Effector CD8-positive, alpha-beta T cell (primary cell): Measurements from ENCODE around the gene MYO1F.
"Not testable (repeated sequence)": the region's sequence is repeated elsewhere in the genome, so short reads cannot be mapped to it uniquely, and the experiment has no call there.

Experiments used
- DNase-seq: peaks from one replicate; lab custom pipeline; 2025; lab: John Stamatoyannopoulos, UW

The MYO1F gene

DNA sequence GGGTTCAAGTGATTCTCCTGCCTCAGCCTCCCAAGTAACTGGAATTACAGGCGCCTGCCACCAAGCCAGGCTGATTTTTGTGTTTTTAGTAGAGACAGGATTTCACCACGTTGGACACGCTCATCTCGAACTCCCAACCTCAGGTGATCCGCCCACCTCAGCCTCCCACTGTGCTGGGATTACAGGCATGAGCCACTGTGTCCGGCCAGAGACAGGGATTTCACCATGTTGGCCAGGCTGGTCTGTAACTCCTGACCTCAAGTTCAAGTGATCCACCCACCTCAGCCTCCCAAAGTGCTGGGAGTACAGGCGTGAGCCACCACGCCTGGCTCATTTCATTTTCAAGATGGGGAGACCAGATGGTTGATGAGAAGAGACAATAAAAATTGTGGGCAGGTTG is 12.4 kb downstream of the MYO1F start:
- DNase-seq: not testable (repeated sequence)

DNA sequence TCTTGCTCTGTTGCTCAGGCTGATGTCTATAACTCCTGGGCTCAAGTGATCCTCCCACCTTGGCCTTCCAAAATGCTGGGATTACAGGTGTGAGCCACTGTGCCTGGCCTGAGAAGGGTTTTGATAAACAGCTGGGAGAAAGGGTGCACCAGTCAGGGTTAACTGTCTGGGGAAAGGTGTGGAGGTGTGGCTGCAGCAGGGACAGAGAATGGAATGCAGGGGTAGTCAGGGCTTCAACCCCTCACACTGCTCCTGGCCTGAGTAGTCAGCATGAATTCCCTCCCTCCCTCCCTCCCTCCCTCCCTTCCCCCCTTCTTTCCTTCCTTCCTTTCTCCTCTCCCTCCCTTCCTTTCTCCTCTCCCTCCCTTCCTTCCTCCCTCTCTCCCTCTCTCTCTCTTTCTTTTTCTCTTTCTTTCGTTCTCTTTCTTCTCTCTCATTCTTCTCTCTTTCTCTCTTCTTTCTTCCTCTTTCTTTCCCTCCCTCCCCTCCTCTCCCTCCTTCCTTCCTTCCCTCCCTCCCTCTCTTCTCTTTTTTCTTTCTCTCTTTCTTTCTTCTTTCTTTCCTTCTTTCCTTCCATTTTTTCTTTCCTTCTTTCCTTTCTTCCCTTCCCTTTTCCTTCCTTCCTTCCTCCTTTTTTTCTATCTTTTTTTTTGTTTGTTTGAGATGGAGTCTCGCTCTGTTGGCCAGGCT is 16.0 kb downstream of the MYO1F start:
- DNase-seq: no peak

DNA sequence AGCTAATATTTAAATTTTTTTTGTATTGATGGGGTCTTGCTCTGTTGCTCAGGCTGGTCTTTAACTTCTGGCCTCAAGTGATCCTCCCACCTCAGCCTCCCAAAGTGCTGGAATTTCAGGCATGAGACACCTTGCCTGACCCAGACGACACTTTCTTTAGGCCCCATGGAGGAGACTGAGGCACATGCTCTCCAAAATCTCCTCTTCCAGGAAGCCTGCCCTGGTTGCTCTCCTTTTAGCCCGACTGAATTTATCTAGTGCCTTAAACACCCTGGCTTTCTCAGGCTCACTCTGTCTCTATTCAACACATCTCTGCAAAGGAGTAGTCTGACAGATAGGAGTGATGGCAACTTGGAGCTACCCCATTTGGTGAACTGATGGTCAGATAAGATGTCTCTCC is 18.9 kb downstream of the MYO1F start:
- no peak for DNase-seq

DNA sequence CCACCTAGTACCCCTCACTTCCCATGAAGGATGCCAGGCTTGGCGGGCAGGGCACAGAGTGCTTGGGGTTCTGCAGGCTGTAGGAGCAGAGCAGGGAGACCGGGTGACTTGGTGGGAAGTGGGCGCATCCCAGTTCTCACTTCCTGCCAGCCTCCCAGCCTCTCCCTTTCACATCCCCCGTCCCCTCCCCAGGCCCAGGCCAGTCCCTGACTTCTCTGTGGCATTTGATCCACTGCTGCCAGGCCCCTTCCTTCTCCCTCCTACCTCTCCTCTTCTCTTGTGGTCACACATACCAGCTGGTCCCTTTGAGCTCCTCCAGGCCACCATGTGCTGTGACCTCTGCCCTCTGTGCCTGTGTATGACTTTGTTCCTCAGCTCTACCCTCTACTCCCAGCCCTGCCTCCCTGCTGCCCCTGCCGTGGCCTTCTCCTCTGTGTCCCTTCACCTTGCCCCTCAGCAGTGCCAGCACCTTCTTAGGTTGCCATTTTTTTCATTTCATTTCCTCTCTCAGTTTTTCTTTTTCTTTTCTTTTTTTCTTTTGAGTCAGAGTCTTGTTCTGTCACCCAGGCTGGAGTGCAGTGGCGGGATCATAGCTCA is 19.5 kb downstream of the MYO1F start:
- no peak for DNase-seq

DNA sequence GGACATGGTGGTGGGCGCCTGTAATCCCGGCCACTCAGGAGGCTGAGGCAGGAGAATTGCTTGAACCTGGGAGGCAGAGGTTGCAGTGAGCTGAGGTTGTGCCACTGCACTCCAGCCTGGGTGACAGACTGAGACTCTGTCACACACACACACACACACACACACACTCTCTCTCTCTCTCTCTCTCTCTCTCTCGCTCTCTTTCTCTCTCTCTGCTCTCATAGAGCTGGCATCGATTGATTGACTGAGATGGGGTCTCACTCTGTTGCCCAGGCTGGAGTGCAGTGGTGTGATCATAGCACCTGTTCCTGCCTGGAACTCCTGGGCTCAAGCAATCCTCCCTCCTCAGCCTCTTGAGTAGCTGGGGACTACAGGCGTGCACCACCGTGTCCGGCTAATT is 23.5 kb downstream of the MYO1F start:
- not testable (repeated sequence) for DNase-seq

DNA sequence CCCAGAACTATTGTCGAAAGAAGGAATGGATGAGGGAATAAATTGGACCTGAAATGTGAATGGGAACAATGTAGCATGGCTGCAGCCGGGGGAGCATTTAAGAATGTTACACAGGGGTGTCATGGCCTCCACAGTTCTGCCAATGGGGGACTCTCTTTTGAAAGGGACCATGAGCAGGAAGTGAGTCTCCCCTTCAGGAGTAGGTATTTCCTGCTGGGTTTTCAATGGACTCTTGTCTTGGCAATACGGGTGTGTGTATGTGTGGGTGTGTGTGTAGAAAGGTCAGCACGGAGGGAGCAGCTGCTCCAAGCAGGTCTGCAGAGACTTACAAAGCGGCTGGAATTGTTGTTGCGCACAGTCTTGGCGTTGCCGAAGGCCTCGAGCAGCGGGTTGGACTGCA is 24.4 kb downstream of the MYO1F start:
- no peak for DNase-seq

DNA sequence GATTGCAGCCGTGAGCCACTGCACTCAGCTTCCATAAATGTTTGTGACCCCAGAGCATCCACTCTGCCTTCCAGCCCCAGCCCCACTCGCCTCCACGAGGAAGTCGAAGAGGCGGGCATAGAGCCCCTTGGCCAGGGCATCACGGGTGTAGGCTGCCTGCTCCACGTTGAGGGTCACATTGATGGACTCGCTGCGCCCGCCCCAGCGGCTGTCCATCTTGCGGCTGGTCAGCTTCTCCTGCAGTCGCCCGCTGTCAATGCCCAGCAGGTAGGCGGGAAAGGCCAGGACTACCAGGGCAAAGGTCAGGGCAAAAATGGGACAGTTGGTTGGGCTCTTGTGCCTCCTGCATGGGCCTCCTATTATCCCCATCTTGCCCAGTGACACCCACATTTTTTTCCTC is 27.2 kb downstream of the MYO1F start:
- DNase-seq: no peak

DNA sequence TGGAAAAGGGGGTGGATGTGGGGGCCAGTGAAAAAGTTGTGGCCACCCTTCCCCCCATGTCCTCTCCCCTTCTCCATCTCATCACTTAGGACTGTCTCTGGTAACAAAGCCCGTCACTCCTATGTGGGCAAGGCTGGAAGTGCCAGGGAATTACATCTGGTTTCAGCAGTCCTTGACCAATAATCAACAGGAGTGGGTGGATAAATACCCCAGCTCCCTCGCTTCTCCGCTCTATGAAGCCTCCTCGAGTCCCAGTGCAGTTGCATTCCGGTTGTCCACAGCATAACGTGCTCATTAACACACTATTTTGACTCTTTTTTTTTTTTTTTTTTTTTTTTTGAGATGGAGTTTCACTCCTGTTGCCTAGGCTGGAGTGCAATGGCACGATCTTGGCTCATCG is 31.5 kb downstream of the MYO1F start:
- DNase-seq: no peak

DNA sequence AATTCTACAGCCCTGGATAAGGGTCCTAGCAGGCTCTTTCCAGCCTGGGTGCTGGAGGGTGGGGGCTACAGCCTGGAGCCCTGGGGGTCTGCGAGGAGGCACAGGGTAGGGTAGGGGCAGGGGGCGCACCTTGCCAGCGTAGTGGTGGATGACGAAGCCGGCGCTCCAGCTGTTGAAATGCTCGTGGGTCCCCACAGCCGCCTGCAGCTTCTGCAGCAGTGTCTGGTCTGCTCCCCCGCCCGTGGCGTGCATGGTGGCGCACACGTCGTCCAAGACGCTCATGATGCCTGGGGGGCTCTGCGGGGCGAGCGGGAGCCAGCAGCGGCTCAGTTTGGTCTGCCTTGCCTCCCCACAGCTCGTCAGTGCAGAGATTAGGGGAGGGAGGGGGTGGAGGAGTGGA is 33.1 kb downstream of the MYO1F start:
- DNase-seq: no peak

DNA sequence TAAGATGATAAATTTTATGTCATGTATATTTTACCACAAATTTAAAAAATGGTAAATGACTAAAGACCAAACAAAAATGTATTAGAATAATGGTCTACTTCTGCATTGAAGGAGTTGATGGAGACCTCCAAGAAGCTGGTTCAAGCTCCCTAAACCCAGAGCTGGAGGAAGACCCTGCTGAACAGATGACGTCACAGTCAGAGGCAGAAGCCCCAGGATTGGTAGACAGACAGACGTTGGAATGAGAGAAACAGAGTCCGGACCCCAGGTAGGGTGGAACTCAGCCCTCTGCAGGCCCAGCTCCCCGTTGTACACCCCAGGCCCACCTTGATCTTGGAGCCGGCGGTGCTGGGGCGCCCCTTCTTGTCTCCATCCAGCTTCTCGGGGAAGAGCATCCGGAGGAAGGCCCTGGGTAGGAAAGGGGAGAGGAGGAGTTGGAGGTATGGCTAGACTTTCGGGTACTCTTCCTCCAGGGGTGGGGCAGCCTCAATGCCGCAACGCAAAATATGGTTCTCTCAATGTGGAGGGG is 37.6 kb downstream of the MYO1F start:
- no peak for DNase-seq

DNA sequence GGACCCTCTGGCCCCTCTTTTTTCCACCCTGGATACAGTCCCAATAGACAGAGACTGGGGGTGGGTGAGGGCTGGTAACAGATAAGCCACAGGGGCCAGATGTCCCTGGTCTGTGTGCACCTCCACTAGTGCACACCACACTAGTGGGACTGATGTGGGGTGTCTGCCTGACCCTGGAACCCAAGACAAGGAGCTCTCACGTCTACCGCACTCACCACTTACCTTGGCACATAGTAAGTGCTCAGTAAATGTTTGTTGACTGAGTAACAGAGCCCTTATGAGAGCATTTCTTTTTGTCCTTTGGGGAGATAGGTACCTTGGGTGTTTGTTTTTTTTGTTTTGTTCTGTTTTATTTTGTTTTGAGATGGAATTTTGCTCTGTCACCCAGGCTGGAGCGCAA is 40.1 kb downstream of the MYO1F start:
- DNase-seq: no peak

DNA sequence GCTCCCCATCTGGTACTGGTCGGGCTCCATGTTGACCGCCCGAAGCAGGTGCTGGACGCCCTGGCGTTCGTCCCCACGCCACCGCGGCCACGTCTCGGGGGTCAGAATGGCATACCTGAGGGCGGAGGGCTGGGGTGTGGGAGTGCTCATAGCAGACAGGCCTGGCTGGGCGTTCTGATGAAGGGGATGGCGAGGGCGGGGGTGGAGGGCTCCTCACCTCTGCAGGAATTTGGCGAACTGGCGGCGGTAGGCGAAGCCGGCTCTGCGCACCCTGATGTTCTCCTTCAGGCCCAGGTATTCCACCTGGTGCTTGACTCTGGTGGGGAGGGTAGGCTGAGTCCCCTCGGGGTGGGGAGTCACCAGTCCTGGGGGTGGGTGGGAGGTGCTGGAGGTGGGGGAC is 41.0 kb downstream of the MYO1F start:
- no peak for DNase-seq

DNA sequence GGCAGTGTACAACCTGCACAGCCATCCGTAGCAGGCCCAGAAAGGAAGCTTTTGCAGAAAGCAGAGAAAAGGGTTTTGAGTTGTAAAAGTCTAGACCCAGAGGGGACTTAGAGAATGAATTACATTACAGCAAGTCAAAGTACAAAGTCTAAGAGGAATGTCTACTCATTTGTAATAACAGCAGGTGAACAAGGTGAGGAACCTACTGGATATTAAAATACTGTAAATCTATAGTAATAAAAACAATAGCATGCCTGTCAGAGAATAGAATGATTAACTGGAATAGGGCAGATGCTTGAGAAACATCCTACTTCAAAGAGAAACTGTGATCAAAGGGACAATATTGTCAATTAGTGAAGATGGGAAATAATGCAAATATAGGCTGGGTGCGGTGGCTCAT is 45.0 kb downstream of the MYO1F start:
- no peak for DNase-seq

DNA sequence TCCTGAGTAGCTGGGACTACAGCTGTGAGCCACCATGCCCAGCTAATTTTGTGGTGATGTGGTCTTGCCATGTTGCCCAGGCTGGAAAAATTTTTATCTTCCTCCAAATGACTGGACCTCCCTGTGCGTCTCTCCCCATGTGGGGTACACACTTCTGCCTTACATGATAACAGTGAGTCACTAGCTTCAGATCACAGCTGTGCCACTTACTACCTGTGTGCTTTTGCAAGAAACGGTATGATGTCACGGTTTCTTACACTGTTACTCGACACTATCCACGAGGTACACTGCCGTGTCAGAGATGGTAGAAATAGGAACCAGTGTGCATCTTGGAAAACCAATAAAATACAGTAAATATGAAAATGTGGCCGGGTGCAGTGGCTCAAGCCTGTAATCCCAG is 45.8 kb downstream of the MYO1F start:
- DNase-seq: no peak

DNA sequence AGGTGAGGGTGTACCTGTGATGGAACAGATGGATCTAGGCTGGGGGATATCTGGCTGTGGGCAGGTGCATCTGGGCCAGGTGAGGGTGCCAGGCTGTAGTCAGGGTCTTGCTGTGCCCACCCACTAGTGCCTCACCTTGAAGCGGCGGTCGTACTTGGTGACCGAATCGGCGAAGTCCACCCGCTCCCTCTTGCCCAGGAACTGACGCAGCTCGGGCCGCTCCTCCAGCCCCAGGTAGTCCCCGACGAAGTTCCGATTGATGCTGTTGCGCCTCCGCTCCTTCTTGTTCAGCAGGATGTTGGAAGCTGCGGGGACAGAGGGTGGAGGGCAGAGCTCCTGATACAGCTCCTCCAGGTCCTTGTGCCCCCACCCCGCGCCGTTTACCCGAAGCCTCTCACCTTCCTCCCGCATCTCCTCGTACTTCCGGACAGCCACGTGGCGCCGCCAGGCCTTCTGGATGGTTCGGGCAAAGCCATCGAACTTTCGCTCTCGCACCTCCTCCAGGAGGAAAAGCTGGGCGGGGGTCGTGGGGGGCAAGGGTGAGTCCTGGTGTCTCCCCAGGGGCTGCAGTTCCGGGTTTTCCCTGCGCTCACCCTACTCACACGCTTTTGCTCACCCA is 47.1 kb downstream of the MYO1F start:
- DNase-seq: no peak

DNA sequence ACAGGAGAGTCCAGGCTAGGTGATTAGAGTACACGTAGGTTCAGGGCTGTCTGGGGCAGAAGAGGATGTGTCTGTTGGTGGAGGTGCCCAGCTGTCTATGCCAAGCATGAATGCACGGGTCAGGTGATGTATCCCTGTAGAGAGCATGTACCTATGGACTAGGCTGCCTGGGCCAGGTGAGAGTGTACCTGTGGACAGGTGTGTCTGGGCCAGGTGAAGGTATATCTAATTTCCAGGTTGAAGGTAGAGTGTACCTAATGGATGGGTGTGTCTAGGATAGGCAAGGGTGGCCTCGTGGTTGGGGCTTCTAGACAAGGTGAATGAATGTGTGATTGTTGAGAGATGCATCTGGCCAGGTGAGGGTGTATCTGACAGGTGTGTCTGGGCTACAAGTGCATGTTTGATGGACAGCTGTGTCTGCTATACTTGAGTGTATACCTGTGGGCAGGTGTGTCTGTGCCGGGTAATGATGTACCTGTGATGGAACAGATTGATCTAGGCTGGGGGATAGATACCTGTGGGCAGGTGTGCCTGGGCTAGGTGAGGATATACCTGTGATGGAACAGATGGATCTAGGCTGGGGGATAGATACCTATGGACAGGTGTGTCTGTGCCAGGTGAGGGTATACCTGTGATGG is 47.8 kb downstream of the MYO1F start:
- DNase-seq: no peak

DNA sequence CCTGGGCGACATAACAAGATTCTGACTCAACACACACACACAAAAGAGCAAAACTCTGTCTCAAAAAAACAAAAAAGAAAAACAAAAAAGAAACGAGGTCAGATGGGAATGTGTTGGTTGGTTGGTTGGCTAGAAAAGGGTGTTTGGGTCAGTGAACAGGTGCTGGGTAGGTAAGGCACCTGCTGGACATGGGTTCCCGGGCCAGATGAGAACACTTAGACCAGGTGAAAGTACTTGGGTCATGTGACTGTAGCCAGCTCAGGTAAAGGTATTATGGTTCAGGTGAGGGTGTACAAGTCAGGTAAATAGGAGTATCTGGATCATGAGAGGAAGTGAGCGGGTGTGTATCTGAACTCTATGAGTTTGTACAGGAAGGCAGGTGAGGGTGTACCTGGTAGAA is 48.7 kb downstream of the MYO1F start:
- DNase-seq: no peak

DNA sequence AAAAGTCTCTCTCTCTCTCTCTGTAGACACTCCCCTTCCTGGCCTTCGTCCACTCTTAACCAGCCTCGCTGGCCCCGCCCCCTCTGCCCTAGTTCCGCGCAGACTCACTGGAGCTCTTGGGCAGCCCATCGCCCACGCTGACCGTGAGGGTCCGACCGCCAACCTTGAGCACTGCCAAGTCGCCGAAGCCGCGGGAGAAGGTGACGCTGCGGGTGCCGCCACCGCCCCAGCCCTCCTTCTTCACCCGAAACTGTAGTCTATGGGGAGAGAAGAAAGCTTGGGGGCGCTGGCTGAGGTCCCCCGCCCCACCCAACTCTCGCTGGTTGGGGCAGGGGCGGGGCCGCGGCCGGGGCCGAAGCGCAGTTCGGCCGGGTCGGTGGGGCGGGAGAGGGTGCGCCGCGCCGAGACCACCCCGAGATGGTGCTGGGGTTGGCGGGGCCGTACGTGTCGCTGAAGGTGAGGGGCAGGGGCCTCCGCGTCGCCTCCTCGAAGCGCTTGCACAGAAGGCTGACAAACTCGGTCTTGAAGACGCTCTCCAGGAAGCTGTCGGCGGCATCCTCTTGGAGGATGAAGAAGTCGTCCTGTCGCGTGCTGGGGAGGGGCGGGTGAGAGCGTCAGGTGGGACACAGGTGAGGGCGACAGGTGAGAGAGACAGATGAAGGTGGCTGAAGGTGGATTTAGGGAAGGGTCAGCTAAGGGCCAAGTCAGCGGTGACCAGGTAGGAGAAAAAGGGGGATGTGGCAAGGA is 50.7 kb downstream of the MYO1F start:
- DNase-seq: no peak

DNA sequence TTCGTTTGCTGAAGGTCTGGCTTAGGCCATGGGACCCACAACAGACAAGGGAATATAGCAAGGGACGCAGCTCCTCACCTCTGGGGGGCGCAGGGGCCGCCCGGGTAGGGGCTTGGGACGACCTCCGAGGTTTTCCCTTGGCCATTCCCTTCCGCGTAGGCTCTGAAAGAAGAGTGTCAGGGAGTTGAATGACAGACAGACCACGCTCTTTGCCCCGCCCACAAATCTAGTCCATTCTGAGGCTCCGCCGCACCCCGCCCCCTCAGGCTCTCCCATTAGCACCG is 51.9 kb downstream of the MYO1F start:
- DNase-seq: no peak

DNA sequence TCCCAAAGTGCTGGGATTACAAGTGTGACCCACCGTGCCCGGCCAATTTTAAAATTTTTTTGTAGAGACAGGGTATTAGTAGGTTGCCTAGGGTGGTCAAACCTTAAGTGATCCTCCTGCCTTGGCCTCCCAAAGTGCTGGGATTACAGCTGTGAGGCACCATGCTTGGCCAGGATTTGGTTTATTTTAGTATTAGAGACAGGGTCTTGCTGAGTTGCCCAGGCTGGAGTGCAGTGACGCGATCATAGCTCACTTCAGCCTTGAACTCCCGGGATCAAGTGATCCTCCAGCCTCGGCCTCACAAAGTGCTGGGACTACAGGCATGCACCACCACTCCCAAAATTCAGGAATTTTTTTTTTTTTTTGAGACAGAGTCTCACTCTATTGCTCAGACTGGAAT is 57.9 kb downstream of the MYO1F start:
- no peak for DNase-seq

DNA sequence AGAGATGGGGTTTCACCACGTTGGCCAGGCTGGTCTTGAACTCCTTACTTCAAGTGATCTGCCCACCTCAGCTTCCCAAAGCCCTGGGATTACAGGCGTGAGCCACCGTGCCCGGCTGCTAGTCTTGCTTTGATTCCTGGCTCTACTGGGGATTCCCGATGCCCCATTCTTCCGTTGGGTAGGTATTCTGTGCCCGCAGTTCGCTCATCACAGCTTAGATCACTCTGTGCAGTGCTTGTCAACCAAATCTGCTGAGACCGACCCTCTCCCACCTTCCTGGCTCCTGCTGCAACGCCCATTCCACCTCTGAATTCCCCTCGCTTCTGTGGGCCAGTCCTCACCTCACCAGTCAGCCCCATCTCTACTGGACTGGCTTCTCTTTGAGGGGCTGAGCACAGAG is 58.7 kb downstream of the MYO1F start:
- DNase-seq: no peak
